SKM-1 treated with dmso at 0.1 percent for 144 hours (cell line): ENCODE results near the gene UROC1.

Source experiments
- DNase-seq: peaks from one replicate; lab custom pipeline; 2025; ENCODE audit not compliant: unreplicated experiment; lab: John Stamatoyannopoulos, UW

Gene UROC1

DNA sequence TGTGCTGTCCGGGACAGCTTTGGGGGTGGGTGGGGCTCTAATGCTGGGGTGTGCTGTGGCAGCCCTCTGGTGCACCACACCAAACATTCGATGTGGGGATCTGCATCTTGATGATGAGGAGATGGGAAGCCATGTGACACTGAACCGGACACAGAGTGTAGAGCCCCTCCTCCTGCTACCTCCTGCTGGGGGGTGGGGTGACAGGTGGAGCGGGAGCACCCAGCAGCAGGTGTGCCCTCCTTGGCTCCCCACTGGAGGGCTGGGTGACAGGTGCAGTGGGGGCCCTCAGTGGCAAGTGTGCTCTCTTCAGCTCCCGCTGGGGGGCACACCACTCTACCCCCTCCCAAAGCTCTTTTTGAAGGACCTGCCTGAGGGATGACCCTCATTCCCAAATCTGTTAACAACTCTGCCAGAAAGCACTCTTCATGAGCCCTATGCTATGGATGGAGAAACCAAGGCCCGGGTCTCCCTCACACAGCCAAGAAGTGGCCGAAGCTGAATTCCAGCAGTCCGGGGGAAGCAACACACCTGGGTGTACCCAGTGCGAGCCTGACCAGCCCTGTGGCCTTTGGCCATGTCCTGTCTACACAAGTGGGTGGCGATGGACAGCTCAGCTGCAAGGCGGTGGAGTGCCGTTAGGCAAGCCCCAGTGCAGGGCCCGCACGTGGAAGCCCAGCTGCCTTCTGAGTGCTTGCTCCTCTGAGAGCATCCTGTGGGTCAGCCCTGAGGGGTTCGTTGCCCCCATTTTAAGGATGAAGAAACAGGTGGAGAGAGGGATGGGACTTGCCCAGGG lies 609 bp upstream of the UROC1 start:
- no peak for DNase-seq

DNA sequence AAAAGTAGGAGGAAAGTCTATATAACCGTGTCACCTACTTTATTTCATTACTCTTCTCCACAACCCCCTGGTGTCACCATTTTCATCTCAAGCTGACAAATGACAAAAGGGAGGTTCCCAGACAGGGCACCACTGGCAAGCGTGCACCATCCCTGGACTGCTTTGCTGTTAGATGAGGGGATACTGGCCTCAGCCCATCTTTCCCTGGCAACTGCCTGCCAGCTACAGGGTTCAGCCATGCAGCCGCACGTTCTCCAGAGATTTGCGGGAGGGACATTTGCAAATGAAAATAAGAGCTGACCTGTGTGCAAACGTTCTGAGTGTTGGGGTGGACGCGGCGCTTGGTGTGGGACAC lies 660 bp downstream of the UROC1 start:
- DNase-seq: no peak

DNA sequence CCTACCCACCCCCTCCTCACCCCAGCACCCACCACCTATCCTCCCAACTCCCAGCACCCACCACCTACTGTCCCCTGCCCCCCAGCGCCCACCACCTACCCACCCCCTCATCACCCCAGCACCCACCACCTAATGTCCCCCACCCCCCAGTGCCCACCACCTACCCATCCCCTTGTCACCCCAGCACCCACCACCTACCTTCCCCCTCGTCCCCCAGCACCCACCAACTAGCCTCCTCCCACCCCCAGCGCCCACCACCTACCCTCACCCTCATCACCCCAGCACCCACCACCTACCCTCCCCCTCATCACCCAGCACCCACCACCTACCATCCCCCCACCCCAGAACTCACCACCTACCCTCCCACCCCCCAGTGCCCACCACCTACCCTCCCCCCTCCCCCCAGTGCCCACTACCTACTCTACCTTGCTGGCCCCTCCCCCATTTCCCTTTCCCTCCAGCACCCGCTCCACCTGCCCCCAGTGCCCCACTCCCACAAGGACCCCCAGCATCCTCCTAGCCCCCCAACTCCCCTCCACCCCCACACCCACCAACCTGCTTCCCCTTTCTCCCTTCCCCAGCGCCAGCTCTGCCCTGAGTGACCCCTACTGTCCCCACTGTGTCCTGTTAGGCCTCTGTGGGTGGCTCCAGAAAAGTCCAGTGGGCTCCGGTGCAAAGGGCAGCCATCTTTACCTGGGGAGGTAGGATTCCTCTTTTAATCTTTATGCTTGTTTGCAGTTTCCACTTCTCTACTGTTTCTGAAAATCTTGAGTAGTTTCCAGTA lies 1.2 kb downstream of the UROC1 start:
- no peak for DNase-seq

DNA sequence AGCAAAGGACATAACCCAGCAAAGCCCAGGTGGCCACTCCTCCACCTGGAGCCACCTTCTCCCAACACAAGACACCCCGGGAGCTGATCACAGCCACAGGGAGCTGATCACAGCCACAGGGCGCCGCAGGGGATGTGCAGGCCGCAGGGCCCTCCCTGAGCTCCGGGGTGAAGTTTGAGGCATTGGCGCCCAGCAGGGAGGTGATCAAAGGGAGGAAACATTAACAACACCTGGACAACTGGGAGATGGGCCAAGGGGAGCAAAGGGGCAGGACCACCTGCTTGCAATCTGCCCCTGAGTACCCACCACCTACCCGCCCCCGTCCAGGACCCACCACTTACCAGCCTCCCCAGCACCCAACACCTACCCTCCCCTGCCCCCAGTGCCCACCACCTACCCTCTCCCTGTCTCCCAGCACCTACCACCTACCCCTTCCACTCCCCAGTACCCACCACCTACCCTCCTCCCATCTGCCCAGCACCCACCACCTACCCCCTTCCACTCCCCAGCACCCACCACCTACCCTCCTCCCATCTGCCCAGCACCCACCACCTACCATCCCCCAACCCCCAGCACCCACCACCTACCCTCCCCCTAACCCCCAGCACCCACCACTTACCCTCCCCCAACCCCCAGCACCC lies 2.4 kb downstream of the UROC1 start:
- no peak for DNase-seq

DNA sequence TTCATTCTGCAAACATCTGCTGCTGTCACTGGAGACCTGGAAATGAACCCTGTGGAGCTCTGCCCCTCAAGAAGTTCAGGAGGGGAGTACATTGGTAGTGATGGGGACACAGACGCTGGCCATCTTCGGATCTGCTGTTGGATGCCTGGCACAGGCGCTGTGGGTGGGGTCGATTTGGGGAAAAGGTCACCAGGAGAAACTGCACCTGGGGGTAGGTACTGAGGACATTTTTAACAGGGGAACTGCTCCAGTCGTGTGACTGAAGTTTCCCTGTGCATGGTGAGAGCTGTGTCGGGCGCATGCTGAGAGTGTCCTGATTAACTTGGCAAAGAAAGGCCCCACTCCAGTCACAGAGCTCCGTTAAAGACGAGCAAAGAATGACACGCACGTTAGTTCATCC lies 3.4 kb downstream of the UROC1 start:
- no peak for DNase-seq

DNA sequence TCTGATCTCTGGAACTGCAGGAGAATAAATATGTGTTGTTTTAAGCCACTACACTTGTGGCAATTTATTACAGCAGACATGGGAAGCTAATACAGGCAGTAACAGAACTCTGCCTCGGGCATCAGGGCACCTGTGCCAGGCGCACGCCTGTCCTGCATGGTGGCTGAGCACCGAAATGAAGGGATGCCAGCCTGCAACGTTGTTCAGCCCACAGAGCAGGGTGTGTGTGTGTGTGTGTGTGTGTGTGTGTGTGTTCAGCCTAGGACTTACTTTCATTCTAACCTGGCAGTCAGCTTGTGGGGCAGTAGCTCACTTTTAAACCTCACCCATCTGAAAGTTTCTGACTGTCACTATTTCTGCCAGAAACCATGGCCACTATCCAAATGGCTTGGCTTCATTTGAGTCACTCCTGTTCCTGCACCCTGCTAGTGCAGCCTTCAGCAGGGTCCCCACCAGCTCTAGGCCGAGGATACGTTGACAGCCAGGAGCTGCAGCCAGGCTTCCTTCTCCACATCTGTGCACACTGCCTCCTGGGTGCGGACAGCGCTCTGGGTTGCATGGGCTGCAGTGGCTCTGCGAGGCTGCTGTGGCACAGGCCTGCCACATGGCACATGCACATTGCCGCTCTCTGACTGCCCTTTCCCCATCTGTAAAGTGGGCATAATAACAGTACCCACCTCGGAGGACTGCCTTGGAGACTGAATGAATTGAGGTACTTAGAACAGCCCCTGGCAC lies 4.5 kb downstream of the UROC1 start:
- no peak for DNase-seq

DNA sequence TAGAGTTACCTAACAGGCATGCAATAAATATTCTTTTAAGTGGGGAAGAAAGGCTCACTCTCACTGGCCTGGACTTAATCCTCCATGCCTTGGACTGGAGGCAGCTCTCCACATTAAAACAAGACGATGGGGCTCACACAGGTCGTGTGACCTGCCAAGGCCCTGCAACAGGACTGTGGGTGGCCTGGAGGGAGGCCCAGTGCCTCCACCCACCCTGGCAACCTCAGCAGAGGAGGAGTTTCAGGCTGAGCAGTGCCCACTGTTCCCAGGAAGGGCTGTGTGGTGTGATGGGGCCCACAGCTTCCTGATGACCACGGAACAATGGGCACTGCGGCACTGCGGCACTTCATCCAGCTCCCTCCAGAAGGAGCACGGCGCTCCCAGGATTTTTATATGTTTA lies 5.5 kb downstream of the UROC1 start:
- DNase-seq: no peak

DNA sequence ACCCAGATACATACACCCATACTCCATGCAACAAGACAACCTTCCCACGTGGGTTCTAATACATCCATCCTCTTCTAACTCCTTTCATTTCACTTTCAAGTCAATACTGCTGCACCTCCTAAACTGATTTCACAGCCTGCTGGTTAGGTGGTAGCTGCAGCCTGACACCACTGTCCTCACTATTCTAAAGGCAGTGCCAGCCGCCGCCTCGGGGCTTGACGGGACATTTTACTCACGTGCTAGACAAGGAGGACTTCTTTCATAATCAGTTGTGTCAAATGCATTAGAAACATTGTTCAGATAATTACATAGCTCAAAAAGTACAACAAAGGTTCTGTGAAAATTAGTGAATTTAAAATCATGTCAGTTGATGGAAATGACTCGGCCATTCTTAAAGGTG lies 6.3 kb downstream of the UROC1 start:
- DNase-seq: no peak

DNA sequence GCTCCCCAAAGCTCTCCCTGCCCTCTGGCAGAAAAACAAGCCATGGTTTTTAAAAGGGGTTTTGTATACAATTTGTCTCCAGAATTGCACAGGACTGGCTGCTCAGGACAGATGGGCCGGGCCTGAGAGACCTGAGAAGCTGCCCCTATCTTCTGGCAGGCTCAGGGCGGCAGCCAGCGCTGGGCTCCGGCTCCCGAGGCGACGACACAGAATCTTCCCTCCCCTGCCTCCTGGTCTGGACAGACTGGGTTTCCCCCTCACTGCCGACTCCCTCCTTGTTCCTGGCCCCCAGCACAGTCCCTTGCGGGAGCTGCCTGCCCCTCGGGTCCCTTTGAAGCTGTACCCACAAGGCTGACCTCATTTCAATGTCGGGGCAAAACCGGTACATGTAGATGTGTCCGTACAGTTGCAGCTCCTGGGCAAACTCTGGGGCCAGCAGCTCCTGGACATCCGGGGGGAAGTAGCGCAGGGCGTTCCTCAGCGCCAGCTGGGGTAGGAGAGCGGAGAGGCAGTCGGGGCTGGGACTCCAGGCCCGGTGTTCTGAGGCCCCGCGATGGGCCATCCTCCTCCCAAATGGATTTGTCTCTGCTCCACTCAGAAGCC lies 7.2 kb downstream of the UROC1 start:
- DNase-seq: no peak

DNA sequence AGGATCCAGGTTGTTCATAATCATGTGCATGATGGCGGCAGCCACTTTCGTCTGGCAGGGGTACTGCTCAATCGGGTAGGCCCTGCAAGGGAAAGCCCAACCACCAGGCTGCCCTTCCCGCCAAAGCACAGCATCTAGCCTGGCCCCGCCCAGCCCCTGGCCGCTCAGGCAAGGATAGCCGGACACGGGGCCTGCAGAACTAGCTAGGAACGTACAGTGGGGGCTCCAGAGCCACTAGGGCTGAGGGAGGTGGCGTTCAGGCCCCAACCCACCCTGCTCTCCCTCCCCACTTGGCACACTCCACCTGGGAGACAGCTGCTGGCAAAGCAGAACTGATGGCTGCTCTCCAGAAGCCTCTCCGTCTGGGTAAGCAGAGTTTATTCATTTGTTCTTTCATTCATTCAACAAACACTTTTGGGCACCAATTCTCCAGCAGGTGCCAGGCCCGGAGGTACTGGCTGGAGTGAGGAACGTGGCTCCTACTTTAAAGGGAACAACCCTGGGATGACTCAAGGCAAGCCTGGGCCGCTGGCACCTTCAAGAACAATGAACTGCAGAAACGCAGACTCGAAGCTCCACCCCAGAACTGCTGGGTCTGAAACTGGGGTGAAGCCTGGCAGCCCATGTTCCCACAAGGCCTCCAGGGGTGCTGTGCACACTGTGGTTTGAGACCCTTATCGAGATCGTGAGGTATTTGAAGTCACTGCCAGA lies 7.8 kb downstream of the UROC1 start:
- DNase-seq: no peak

DNA sequence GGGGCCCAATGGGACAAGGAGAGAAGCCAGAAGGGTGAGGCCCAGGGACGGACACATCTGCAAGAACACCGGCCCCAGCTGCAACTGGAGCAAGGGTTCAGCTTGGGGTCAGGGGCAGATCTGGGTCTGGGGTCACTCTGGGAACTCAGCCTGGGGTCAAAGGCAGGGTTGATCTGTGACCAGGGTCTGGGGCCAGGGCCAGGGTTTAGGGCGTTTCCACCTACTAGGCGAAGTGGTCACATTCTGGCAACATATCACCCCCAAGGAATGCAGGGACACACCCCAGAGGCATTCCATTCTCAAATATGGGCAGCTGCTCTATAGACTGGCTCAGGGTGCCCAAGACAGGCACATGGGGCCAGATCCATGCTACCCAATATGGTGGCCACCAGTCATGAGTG lies 9.0 kb downstream of the UROC1 start:
- no peak for DNase-seq

DNA sequence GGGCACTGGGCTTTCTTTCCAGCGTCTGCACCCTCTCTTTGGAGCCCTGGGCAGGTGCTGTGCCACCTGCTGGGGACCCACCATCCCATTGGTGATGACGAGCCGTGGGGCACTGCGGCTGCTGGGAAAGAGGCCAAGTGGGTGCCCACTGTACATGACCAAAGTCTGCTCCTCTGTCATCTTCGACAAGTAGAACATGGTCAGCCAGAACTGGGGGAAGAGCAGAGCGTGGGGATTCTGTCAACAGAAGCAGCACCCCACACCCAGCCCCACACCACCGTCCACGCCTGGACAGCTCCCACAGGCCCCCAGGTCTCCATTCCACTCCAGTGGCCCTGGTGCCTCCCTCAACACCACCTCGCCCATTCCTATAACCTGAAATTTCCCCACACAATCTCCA lies 9.7 kb downstream of the UROC1 start:
- no peak for DNase-seq

DNA sequence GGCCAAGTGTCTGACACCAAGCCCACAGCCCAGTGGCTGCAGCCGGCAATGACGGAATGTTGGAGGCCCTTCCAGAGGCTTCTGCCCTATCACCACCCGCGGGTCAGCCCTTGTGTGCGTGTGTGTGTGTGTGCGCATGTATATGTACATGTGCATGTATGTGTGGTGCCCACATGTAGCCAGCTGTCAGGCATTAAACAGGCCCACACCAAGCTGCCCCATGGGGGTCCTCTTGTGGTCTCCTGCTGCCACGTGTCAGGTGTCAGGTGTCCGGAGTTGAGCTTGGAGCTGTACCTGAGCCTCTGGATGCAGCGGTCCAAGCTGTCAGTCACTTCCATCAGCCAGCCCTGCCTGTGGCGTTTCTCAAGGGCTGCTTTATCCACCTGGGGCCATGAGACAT lies 13.9 kb downstream of the UROC1 start:
- no peak for DNase-seq

DNA sequence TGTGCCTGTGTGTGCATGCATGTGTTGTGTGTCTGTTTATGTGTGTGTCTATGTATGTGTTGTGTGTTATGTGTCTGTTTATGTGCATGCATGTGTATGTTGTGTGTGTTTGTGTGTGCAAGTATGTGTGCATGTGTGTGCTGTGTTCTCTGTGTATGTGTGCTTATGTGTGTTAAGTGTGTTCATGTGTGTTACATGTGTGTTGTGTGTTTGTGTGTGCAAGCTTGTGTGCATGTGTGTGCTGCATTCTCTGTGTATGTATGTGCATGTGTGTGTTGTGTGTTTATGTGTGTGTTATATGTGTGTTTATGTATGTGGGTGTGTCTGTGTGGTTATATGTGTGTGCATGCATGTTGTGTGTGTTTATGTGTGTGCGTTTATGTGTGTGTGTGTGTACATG lies 14.9 kb downstream of the UROC1 start:
- DNase-seq: no peak

DNA sequence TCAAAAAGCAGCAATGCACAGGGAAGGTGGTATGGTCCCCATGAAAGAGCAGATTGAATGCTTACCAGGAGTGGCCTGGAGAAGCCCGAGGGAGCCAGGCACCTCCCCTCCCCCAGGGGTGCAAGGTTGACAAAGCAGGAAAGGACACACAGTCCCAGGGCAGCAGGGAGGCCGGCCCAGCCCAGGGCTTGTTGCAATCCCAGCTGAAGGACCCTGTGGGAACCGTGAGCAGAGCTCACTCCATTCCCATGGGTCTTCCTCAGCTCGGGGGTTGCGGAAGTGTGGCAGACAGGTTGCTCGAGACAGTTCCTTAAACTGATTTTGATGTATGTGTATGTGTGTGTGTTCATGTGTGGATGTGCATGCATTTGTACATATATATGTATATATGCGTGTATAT lies 15.8 kb downstream of the UROC1 start:
- DNase-seq: no peak

DNA sequence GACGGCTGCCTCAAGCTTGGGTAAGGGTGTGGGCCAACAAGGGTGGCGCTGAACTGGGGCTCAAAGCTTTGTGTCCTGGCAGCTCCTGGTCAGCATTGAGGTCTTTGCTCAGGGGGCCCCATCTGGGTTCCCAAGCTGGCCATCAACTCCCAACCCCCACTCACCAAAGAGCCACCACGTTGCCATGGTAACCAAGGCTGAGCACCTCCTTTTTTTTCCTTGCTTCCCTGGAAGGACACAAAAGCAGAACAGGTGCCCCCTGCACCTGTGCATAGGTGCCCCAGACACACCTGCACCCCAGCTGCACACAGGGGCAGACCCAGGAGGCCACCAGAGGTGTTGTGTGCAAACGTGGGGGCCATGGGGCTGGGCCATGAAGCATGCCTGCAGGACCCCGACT lies 16.5 kb downstream of the UROC1 start:
- DNase-seq: no peak

DNA sequence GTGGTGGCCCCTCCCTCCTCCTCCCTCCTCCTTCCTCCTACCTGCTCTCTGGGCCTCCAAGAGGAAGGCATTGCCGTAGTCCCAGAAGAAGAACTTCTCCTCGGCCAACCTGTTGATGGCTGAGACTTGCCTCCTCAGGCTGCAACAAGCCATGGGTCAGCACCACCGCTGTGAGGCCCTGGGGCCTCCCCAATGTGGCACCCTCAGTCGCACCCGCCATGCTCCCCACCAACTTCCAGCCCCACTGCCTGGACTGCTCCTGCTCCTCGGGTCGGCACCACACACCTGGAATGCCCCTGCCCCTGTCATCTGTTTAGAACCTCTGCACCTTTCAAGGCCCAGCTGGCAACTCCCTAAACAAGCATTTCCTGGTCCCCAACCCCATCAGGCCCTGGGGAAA lies 17.6 kb downstream of the UROC1 start:
- no peak for DNase-seq

DNA sequence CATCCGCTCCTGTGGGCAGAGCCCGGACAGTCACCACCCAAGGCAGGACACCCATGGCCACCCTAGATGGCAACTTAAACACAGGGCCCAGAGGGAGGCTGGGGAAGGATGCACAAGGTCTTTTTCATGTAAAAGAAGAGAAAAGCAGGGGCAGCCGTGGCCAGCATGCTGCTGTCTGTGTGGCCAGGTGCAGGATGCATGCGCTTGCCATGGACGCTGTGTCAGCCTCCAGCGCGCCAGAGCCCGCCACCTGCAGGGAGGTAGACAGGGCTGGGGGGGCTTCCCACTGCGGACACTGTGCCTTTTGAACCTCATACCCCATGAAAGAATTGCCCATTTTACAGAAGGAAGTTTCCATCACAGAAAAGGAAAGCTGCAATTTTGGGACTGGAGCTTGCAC lies 18.2 kb downstream of the UROC1 start:
- DNase-seq: no peak

DNA sequence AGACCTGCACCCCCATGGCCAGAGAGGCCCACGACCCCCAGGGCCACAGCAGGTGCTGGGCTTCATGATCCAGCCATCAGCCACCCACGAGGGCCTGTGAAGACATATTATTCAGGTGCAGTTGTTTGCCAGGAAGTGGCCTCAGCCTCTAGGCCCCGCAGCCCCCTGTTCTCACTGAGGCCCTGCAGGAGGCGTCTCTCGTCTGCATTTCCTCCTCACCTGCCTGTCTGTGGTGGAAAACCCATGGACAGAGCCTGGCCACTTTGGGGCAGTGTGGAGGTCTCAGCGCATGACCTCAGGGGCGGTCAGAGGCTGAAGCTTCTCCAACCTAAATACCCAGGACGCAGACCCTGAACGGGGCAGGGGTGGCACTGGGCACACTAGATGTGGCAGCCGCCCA lies 18.6 kb downstream of the UROC1 start:
- no peak for DNase-seq

DNA sequence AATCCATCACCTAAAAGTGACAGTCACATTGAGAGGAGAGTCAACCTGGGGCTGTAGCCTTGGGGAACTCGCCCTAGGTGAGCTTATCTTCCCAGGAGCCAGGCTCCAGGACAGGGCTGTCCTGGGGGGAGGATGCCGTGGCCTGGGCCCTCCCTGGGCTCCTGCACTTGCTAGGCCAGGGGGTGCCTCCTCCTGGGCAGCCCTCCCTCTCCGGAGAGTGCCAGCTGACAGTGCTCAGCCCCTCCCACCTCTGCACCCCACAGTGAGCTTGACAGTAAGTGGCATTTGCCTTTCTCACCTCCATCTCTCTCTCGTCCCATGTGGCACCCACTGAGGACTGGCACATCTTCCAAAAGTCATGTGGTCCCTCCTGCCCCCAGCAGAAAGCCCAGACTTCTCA lies 19.1 kb downstream of the UROC1 start:
- no peak for DNase-seq

DNA sequence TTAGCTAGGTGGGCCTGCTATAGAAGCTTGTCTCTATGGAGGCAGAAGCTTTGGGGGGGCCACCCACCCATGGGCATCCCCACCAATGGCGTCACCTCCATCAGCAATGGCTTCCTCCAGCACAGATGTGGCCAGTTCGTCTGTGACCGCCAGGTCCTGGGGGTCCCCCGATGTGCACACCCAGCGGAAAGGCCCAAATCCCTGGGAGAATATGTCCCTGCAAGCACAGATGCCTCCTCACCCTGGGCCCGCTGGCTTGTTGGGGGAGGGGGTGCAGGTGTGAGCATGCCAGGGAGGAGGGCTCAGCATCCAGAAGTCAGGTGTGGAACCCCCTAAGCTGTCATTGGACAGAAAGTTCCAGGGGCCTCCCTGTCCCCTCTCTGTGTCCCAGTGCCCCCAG lies 19.6 kb downstream of the UROC1 start:
- DNase-seq: no peak
